ENCODE data around the gene CAMK2D. TPM values are rescaled to one million over a fixed set of nuclear protein-coding genes. Genes with fewer than 3 reads are reported as not detected.

Gene CAMK2D
- total and polyA plus RNA-seq, 12 donors, result 55.6 to 286 (median 221) TPM

- H3K4me3 ChIP-seq, result no peak overlapping the region
- ATAC-seq (peak in 3 of 8 donors; percentile 39 to 56 (median 40)), DNase-seq (no peak)
- H3K4me1 ChIP-seq, result peaks cover 0 to 82% (median 42%) of the 10 kb centered on the region in 9 donors
- H3K36me3 ChIP-seq, result no peaks in the 10 kb centered on the region
- H3K27me3 ChIP-seq, result no peaks in the 10 kb centered on the region
- intact Hi-C loops (cut with DNase I), result loop anchor here in 2 of 10 donors (10.0 kb wide), 2 partner anchors 63 to 127 kb away; no protein-coding TSS in a partner anchor
- WGBS, 2 donors, result 36 to 39% methylated on average over 2 of the region's 2 CpGs
- H3K9me3 ChIP-seq, result no peaks in the 10 kb centered on the region
- no peak for TF ChIP-seq CTCF (IDR thresholded peaks at IDR 0.05)
- peak overlapping the region in 7 of 10 donors; percentile 4 to 62 (median 51) for H3K27ac ChIP-seq
Observed at GRCh38 chr4:113618205-113618604, 143.3 kb downstream of the CAMK2D start.

- no peaks in the 10 kb centered on the region for H3K36me3 ChIP-seq
- peaks cover 0 to 82% (median 49%) of the 10 kb centered on the region in 9 donors for H3K4me1 ChIP-seq
- peak overlapping the region in 5 of 10 donors; percentile 9 to 62 (median 59) for H3K27ac ChIP-seq
- no peaks in the 10 kb centered on the region for H3K27me3 ChIP-seq
- no peak overlapping the region for H3K4me3 ChIP-seq
- ATAC-seq (no peak), DNase-seq (no peak)
- WGBS, 2 donors, result 95% methylated on average over 6 of the region's 6 CpGs
- no peaks in the 10 kb centered on the region for H3K9me3 ChIP-seq
- intact Hi-C loops (cut with DNase I), result loop anchor here in 2 of 10 donors (10.0 kb wide), 2 partner anchors 62 to 128 kb away; no protein-coding TSS in a partner anchor
- no peak for TF ChIP-seq CTCF (IDR thresholded peaks at IDR 0.05)
Observed at GRCh38 chr4:113617195-113617594, 144.3 kb downstream of the CAMK2D start.

- intact Hi-C loops (cut with DNase I), result loop anchor here in 2 of 10 donors (10.0 kb wide), 2 partner anchors 62 to 128 kb away; no protein-coding TSS in a partner anchor
- peaks cover 0 to 86% (median 55%) of the 10 kb centered on the region in 9 donors for H3K4me1 ChIP-seq
- TF ChIP-seq CTCF (IDR thresholded peaks at IDR 0.05), result no peak
- ATAC-seq (peak in 1 of 8 donors; percentile 46), DNase-seq (no peak)
- peak overlapping the region in 8 of 10 donors; percentile 2 to 62 (median 56) for H3K27ac ChIP-seq
- H3K9me3 ChIP-seq, result no peaks in the 10 kb centered on the region
- H3K27me3 ChIP-seq, result no peaks in the 10 kb centered on the region
- 24 to 31% methylated on average over 1 of the region's 1 CpG for whole genome bisulfite sequencing, 2 donors
- H3K36me3 ChIP-seq, result no peaks in the 10 kb centered on the region
- no peak overlapping the region for H3K4me3 ChIP-seq
Observed at GRCh38 chr4:113616443-113616842, 145.1 kb downstream of the CAMK2D start.

GRCh38 chr4:113614414-113614813 is 147.1 kb downstream of the CAMK2D start:
- 32 to 52% methylated on average over 2 of the region's 2 CpGs for WGBS, 2 donors
- Histone ChIP-seq H3K27ac (peak overlapping the region in 7 of 10 donors; percentile 53 to 64 (median 61)), H3K36me3 (no peaks in the 10 kb centered on the region), H3K4me3 (no peak overlapping the region), H3K27me3 (no peaks in the 10 kb centered on the region), H3K9me3 (no peaks in the 10 kb centered on the region), H3K4me1 (peaks cover 0 to 93% (median 64%) of the 10 kb centered on the region in 9 donors)
- ATAC-seq, result peak in 1 of 8 donors; percentile 35
- DNase-seq, result no peak
- no peak for TF ChIP-seq CTCF (IDR thresholded peaks at IDR 0.05)
- intact Hi-C loops (cut with DNase I), result loop anchor here in 3 of 10 donors (2.0 to 10.0 kb wide), 3 partner anchors 60 to 130 kb away; no protein-coding TSS in a partner anchor

All from heart right ventricle (tissue), 16 donors.